Gastrocnemius medialis (tissue), 4 donors: ENCODE measurements around the gene GAS6.

Source experiments
- POLR2A ChIP-seq, 2 donors: fragments of 450-650 bp; IDR thresholded peaks; one replicate each; pipeline ENCODE4 v1.6.1; 2017; ENCODE audit warnings: antibody characterized with exemption in 2 of 2, mild to moderate bottlenecking in 2 of 2, moderate library complexity in 2 of 2
- TF ChIP-seq, protein P1 (sequence below), 5 experiments: fragments of 450-650 bp in 3 of 5; fragments of 200-600 bp in 2 of 5; sonication (generic) in 2 of 5; IDR thresholded peaks in 4 of 5; conservative IDR thresholded peaks in 1 of 5; 1 replicate in 4 of 5; 2 replicates in 1 of 5; pipeline ENCODE4 v1.5.1; 2016 to 2019; ENCODE audit warnings: antibody characterized with exemption in 5 of 5, mild to moderate bottlenecking in 3 of 5, moderate library complexity in 3 of 5

DNA sequence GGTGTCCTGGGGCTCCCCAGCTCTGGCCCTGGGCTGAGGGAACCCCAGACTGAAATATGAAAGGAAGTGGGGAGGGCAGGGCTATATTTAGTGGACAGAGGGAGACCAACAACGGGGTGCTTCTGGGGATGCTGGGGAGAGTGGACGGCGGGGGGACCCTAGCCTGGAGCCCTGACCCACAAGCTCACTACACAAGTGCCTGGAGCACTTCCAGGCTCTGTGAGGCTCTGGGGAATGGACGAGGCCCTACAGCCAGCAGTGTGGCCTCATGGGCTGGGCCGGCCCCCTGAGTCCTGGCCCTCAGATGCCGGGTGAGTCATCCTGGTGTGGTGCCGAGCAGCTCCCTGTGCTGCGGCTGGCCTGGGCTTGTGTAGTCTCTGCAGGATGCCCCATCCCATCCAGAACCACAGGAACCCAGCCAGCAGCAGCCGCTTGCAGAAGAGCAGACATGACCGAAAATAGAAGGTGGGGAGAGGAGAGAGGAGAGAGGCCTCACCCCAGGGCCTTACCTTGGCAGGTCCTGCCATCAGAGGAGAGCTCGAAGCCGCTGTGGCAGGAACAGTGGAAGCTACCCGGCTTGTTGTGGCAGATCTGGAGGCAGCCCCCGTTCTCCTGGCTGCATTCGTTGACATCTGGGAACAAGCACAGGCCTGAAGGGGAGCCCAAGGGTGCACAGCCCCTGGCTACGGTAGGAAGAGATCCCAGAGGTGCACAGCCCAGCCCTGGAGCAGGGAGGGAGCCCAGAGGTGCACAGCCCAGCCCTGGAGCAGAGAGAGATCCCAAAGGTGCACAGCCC lies 26.1 kb downstream of the GAS6 start:
- TF ChIP-seq, protein P1, sequence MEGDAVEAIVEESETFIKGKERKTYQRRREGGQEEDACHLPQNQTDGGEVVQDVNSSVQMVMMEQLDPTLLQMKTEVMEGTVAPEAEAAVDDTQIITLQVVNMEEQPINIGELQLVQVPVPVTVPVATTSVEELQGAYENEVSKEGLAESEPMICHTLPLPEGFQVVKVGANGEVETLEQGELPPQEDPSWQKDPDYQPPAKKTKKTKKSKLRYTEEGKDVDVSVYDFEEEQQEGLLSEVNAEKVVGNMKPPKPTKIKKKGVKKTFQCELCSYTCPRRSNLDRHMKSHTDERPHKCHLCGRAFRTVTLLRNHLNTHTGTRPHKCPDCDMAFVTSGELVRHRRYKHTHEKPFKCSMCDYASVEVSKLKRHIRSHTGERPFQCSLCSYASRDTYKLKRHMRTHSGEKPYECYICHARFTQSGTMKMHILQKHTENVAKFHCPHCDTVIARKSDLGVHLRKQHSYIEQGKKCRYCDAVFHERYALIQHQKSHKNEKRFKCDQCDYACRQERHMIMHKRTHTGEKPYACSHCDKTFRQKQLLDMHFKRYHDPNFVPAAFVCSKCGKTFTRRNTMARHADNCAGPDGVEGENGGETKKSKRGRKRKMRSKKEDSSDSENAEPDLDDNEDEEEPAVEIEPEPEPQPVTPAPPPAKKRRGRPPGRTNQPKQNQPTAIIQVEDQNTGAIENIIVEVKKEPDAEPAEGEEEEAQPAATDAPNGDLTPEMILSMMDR (IDR thresholded peaks at IDR 0.05 in 4 of 5, conservative IDR thresholded peaks at IDR 0.05 in 1 of 5): no peak
- TF ChIP-seq POLR2A (IDR thresholded peaks at IDR 0.05): peak; percentile 47 to 48
